OCI-LY1 (cell line): ENCODE results near the gene GPR27.

ENCODE experiments used
- CTCF ChIP-seq: fragments of 200-600 bp; sonication (generic), shearing (Covaris generic); IDR thresholded peaks from 2 replicates; pipeline ENCODE4 v1.5.1; 2017; ENCODE audit warnings: mild to moderate bottlenecking, antibody characterized with exemption, low read length, moderate library complexity, mixed read lengths
- EZH2 ChIP-seq: fragments of 200-600 bp; sonication (generic), shearing (Covaris generic); IDR thresholded peaks from 2 replicates; pipeline ENCODE4 v1.8.0; 2017; ENCODE audit warnings: borderline replicate concordance, mixed run types, mild to moderate bottlenecking, antibody characterized with exemption, low read length, moderate library complexity, mixed read lengths

- TF ChIP-seq CTCF (no peak), EZH2 (no peak)
Observed at GRCh38 chr3:71742621-71743020, 11.0 kb upstream of the GPR27 start.
